ENCODE measurements around the gene PNPLA5.

The PNPLA5 gene

DNA sequence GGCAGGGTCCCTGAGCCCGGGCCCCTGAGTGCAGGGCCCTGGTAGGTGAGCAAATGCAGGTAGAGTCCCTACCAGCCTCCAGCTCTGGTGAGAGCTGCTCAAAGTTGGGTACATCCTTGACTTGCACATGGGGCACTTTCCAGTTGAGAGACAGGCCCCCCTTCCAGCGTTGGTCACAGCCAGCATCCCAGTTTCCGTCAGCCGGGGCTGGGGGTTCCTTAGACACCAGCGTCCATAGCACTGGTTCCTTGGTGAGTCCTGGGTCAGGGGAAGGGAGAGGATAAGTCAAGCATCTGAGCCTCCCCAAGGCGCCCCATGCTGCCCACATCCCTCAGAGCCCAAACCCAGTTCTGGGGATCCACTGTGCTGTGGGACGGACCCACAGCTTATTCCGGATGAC lies 5.6 kb downstream of the PNPLA5 start:
- H3K4me3 ChIP-seq (ENCODE audit: low read depth, low read length) = no peak overlapping the region
- TF ChIP-seq CTCF (IDR thresholded peaks at IDR 0.05; ENCODE audit: low read depth, low read length, missing control alignments) = no peak
- no peak for DNase-seq (ENCODE audit: low read depth)

DNA sequence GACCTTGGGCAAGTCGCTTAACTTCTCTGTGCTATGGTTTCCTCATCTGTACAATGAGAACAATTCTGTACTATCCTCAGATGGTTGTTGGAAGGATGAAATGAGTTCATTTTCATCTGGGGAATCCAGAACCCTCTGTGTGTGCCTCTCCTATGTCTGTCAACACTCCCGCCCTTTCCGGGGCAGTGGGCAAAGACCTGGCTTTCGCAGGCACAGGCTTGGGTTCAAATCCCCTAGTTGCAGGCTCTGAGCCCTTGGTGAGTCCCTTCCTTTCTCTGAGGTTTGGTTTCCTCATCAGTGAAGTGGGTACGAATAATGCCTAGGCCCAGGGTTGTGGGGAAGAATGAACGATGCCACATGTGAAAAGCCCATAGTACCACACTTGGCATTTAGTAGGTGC lies 6.0 kb downstream of the PNPLA5 start:
- no peak for DNase-seq (ENCODE audit: low read depth)
- H3K4me3 ChIP-seq (ENCODE audit: low read depth, low read length) = no peak overlapping the region
- no peak for TF ChIP-seq CTCF (IDR thresholded peaks at IDR 0.05; ENCODE audit: low read depth, low read length, missing control alignments)

DNA sequence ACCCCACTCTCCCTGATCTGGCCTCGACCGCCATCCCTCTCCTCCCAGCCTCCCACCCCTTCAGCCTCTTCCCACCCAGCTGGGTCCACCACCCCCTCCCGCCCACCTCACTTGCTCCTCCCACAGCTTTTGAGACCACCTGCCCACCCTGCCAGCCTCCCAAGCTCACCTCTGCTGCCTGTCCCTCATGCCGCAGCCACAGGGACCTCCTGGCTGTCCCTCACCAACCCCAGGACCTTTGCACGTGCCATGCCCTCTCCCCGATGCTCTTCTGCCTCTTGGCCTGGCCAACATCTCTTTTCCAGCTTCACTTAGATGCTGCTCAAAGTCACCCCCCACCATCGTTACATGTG lies 6.5 kb downstream of the PNPLA5 start:
- no peak for DNase-seq (ENCODE audit: low read depth)
- no peak for TF ChIP-seq CTCF (IDR thresholded peaks at IDR 0.05; ENCODE audit: low read depth, low read length, missing control alignments)
- H3K4me3 ChIP-seq (ENCODE audit: low read depth, low read length) = no peak overlapping the region

DNA sequence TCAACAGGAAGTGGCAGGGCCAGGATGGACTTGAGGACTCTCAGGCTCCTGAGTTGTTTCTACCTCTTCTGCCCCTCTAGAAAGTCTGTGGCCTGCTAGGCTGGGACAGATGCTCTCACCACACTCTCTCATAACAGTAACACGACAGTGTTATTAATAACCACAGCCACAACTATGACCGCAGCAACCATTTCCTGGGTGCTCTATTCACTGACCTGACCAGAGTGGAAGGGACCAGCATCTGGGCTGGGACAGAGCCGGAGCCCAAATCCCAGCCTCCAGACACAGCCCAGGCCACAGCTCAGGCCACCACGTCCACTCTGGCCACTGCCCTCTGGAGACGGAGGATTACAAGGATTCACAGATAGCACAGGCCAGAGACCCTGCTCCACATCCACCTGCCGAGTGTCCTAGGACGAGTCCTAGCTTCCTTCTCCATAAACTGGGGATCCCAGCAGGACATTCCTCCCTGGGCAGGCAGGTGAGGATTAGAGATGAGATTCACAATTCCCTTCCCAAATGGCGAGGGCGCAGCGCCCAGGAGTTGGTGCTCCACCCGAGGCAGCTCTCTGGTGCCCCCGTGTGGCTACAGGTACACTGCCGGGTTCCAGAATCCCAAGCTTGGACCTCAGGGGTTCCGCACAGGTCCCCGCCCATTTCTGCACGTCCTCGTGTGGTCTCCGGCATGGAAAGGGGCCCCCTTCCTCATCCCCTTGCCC lies 7.1 kb downstream of the PNPLA5 start:
- DNase-seq (ENCODE audit: low read depth) = peak; percentile 78
- H3K4me3 ChIP-seq (ENCODE audit: low read depth, low read length) = peak overlapping the region; percentile 22

DNA sequence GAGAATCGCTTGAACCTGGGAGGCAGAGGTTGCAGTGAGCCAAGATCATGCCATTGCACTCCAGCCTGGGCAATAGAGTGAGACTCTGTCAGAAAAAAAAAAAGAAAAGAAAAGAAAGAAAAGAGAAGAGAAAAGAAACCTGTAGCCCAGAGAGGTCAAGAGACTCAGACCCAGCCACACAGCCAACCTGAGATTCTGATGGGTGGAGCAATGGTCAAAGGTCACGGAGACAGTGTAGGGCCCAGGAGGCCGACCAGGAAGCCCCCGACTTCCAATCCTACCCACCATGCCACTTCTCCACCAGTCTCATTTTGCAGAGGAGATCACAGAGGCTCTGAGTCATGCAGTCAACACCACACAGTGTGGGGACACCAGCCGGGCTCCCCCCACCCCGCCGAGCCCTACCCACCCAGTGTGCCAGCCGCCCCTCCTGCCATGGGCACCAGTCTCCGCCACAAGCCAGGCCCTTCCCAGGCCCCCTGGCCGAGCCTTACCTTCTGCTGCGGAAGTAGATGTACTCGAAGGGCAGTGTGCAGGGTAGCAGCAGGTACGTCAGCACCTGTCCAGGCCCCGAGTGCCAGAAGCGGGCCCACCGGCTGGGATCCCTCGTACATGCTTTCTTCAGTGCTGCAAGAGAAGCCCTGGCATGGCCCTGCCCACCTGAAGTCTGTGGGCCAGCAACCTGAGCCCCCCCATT lies 7.9 kb downstream of the PNPLA5 start:
- DNase-seq (ENCODE audit: low read depth) = no peak
- no peak overlapping the region for H3K4me3 ChIP-seq (ENCODE audit: low read depth, low read length)
- TF ChIP-seq CTCF (IDR thresholded peaks at IDR 0.05; ENCODE audit: low read depth, low read length, missing control alignments) = no peak

More for the DNA sequence above, 7.1 kb downstream of the PNPLA5 start:
- peak; percentile 96 for TF ChIP-seq CTCF (IDR thresholded peaks at IDR 0.05; ENCODE audit: low read depth, low read length, missing control alignments)

GRCh38 chr22:43883012-43883661 lies 8.7 kb downstream of the PNPLA5 start:
- peak; percentile 80 for TF ChIP-seq CTCF (IDR thresholded peaks at IDR 0.05; ENCODE audit: low read depth, low read length, missing control alignments)
- peak; percentile 35 for DNase-seq (ENCODE audit: low read depth)
- H3K4me3 ChIP-seq (ENCODE audit: low read depth, low read length) = no peak overlapping the region
